GM23338 (cell line): ENCODE data around the gene MTHFD2. TPM values are rescaled to one million over a fixed set of nuclear protein-coding genes. Genes with fewer than 3 reads are reported as not detected.

Source experiments
- ATAC-seq: fragments of 200-7000 bp; cut with Tn5 transposase; 3 replicates; pipeline ENCODE4 v1.9.1; 2020
- DNase-seq: peaks from one replicate; pipeline ENCODE4 v3.0.0-alpha.2; 2015; ENCODE audit warnings: low spot score
- H2AFZ ChIP-seq: fragments of 200-600 bp; sonication (generic); 2 replicates; pipeline ENCODE4 v1.8.0; 2016; ENCODE audit warnings: antibody characterized with exemption, mild to moderate bottlenecking, moderate library complexity
- H3F3A ChIP-seq: fragments of 200-600 bp; sonication (generic); replicated peaks from 2 replicates; pipeline ENCODE4 v1.8.0; 2017; ENCODE audit warnings: antibody characterized with exemption, mixed run types, low read depth
- H3K27ac ChIP-seq: fragments of 200-600 bp; sonication (generic); 2 replicates; pipeline ENCODE4 v1.6.1; 2016; ENCODE audit warnings: low read depth
- H3K27me3 ChIP-seq: fragments of 200-600 bp; sonication (generic); 2 replicates; pipeline ENCODE4 v1.8.0; 2016; ENCODE audit warnings: mild to moderate bottlenecking, mixed run types, moderate library complexity; ENCODE audit not compliant: insufficient read depth
- H3K36me3 ChIP-seq: fragments of 200-600 bp; sonication (generic); 2 replicates; pipeline ENCODE4 v1.8.0; 2016; ENCODE audit warnings: mild to moderate bottlenecking; ENCODE audit not compliant: insufficient read depth
- H3K4me1 ChIP-seq: fragments of 200-600 bp; sonication (generic); 2 replicates; pipeline ENCODE4 v1.8.0; 2016; ENCODE audit warnings: mild to moderate bottlenecking, moderate library complexity; ENCODE audit not compliant: insufficient read depth
- H3K4me2 ChIP-seq: fragments of 200-600 bp; sonication (generic); 2 replicates; pipeline ENCODE4 v1.7.1; 2017; ENCODE audit warnings: mixed run types
- H3K4me3 ChIP-seq: fragments of 200-600 bp; sonication (generic); 2 replicates; pipeline ENCODE4 v1.6.1; 2016; ENCODE audit warnings: mixed run types
- H3K79me2 ChIP-seq: fragments of 200-600 bp; sonication (generic); replicated peaks from 2 replicates; pipeline ENCODE4 v1.8.0; 2017; ENCODE audit warnings: mild to moderate bottlenecking; ENCODE audit not compliant: insufficient read depth
- H3K9me2 ChIP-seq: fragments of 200-600 bp; sonication (generic); 2 replicates; pipeline ENCODE4 v1.8.0; 2017; ENCODE audit not compliant: insufficient read depth
- H4K20me1 ChIP-seq: fragments of 200-600 bp; sonication (generic); replicated peaks from 2 replicates; pipeline ENCODE4 v1.8.0; 2017; ENCODE audit warnings: mild to moderate bottlenecking; ENCODE audit not compliant: insufficient read depth
- H3K27ac Mint-ChIP-seq: 2 replicates; pipeline ENCODE4 v1.8.0; 2020; ENCODE audit warnings: inconsistent platforms, mild to moderate bottlenecking, moderate library complexity, mixed read lengths
- H3K27me3 Mint-ChIP-seq: 3 replicates; pipeline ENCODE4 v1.8.0; 2022; ENCODE audit warnings: low read depth, mild to moderate bottlenecking, moderate library complexity, mixed read lengths, inconsistent platforms; ENCODE audit not compliant: insufficient read depth, poor library complexity
- H3K36me3 Mint-ChIP-seq: 3 replicates; pipeline ENCODE4 v1.8.0; 2021; ENCODE audit warnings: low read depth, mild to moderate bottlenecking, inconsistent platforms, moderate library complexity, mixed read lengths
- H3K4me1 Mint-ChIP-seq: 3 replicates; pipeline ENCODE4 v1.8.0; 2020; ENCODE audit warnings: mild to moderate bottlenecking, inconsistent platforms, mixed read lengths
- H3K4me3 Mint-ChIP-seq: 3 replicates; pipeline ENCODE4 v1.8.0; 2021; ENCODE audit warnings: moderate library complexity, mild to moderate bottlenecking, inconsistent platforms, mixed read lengths
- H3K9me3 Mint-ChIP-seq: 3 replicates; pipeline ENCODE4 v1.8.0; 2020; ENCODE audit warnings: moderate library complexity, mild to moderate bottlenecking, inconsistent platforms, mixed read lengths
- CREB1 ChIP-seq: fragments of 250-450 bp; sonication (Bioruptor Pico); IDR thresholded peaks from 2 replicates; pipeline ENCODE4 v1.5.0; 2020; ENCODE audit warnings: low read depth, mild to moderate bottlenecking, moderate library complexity
- EZH2 ChIP-seq: fragments of 200-600 bp; sonication (generic); IDR thresholded peaks from one replicate; pipeline ENCODE4 v1.8.0; 2017; ENCODE audit warnings: antibody characterized with exemption, mild to moderate bottlenecking, low read depth; ENCODE audit not compliant: unreplicated experiment
- EZH2phosphoT487 ChIP-seq: fragments of 200-600 bp; sonication (generic); IDR thresholded peaks from one replicate; pipeline ENCODE4 v1.8.1; 2018; ENCODE audit warnings: antibody characterized with exemption; ENCODE audit not compliant: unreplicated experiment
- JUNB ChIP-seq: IDR thresholded peaks from one replicate; pipeline ENCODE4 v1.6.1; 2016; ENCODE audit warnings: antibody characterized with exemption; ENCODE audit not compliant: unreplicated experiment
- NANOG ChIP-seq: IDR thresholded peaks from 2 replicates; pipeline ENCODE4 v1.6.1; 2016; ENCODE audit warnings: antibody characterized with exemption, borderline replicate concordance
- POLR2AphosphoS5 ChIP-seq: IDR thresholded peaks from 2 replicates; pipeline ENCODE4 v1.6.1; 2016; ENCODE audit warnings: antibody characterized with exemption, low read depth
- STAT1 ChIP-seq: IDR thresholded peaks from one replicate; pipeline ENCODE4 v1.6.1; 2016; ENCODE audit warnings: antibody characterized with exemption; ENCODE audit not compliant: unreplicated experiment
- ZNF114 ChIP-seq: fragments of 250-450 bp; sonication (Bioruptor Pico); IDR thresholded peaks from 2 replicates; pipeline ENCODE4 v1.5.0; 2020; ENCODE audit warnings: mild to moderate bottlenecking, moderate library complexity
- ZNF331 ChIP-seq: fragments of 250-450 bp; sonication (Bioruptor Pico); IDR thresholded peaks from 2 replicates; pipeline ENCODE4 v1.5.0; 2020; ENCODE audit warnings: low read depth, mild to moderate bottlenecking, moderate library complexity
- polyA plus RNA-seq: library from polyadenylated mRNA; unstranded; fragments of >200 nt; fragmentation: Nextera tagmentation; extraction: Ambion mirVana; gene quantifications from 2 replicates; pipeline ENCODE4 v1.2.1, GENCODE V29; 2016
- total RNA-seq: library from RNA; depleted of rRNA; stranded (reverse); fragments of >200 nt; shearing (Covaris generic); gene quantifications from 2 replicates; pipeline ENCODE4 v1.2.3, GENCODE V29; 2014
- TF ChIP-seq, protein P1 (sequence below): fragments of 250-450 bp; sonication (Bioruptor Pico); IDR thresholded peaks from 2 replicates; pipeline ENCODE4 v1.5.0; 2020; ENCODE audit warnings: mild to moderate bottlenecking, moderate library complexity
- TF ChIP-seq, protein P2 (sequence below), 2 experiments: fragments of 200-600 bp in 1 of 2; sonication (generic) in 1 of 2; conservative IDR thresholded peaks; 2 replicates each; pipeline versions ENCODE4 v1.5.1 to v1.6.1; 2016 to 2017; ENCODE audit warnings: antibody characterized with exemption in 2 of 2, low read depth in 2 of 2, mild to moderate bottlenecking in 2 of 2, moderate library complexity in 1 of 2

MTHFD2 gene
- total and polyA plus RNA-seq, 2 experiments from 2014 or later, result 279 to 281 TPM

DNA sequence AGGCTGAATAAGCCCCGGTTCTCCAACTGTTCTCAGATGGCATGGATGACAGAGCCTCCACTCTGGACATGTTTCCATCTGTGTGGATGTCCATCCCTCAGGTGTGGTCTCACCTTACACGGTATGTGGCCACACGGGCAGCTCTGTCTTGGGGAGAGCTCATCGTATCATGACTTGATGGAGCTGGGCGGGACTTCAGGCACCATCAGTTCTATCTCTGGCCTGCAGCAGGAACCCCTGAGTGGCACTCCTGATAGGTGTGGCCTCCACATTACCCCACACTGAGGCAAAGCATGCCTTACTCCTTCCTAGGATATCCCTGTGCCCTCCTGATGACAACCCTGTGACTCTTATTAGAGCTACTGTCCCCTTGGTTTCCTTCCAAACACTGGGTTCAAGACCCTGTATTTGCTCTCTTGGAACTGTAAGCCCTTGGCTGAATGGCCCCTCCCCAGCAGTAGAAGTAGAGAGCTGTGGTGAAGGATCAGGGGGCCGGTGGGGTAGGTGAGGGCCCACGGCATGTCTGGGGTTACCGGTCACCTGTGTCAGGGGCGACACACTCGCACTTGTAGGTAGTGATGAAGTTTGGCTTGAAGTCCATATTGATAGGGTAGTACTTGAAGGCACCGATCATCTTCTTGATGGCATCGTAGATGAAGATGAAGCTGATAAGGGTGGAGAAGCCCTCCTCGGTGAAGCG is 48.2 kb downstream of the MTHFD2 start:
- Histone ChIP-seq H4K20me1 (no peaks in the 10 kb centered on the region), H3F3A (no peaks in the 10 kb centered on the region), H3K27ac (no peak overlapping the region), H3K36me3 (no peaks in the 10 kb centered on the region), H3K4me2 (no peak overlapping the region), H3K79me2 (no peaks in the 10 kb centered on the region), H3K27me3 (no peaks in the 10 kb centered on the region), H3K9me2 (no peaks in the 10 kb centered on the region; the same call in none of the 2 replicates), H3K4me3 (no peak overlapping the region), H3K4me1 (no peaks in the 10 kb centered on the region), H2AFZ (no peak overlapping the region)
- Mint-ChIP-seq H3K4me3 (no peak overlapping the region), H3K27ac (no peak overlapping the region), H3K36me3 (no peaks in the 10 kb centered on the region), H3K9me3 (no peaks in the 10 kb centered on the region), H3K4me1 (no peaks in the 10 kb centered on the region), H3K27me3 (peaks cover 14% of the 10 kb centered on the region)
- TF ChIP-seq NANOG, result no peak
- TF ChIP-seq JUNB, result no peak
- TF ChIP-seq POLR2AphosphoS5, result no peak
- no peak for ATAC-seq
- no peak for DNase-seq

DNA sequence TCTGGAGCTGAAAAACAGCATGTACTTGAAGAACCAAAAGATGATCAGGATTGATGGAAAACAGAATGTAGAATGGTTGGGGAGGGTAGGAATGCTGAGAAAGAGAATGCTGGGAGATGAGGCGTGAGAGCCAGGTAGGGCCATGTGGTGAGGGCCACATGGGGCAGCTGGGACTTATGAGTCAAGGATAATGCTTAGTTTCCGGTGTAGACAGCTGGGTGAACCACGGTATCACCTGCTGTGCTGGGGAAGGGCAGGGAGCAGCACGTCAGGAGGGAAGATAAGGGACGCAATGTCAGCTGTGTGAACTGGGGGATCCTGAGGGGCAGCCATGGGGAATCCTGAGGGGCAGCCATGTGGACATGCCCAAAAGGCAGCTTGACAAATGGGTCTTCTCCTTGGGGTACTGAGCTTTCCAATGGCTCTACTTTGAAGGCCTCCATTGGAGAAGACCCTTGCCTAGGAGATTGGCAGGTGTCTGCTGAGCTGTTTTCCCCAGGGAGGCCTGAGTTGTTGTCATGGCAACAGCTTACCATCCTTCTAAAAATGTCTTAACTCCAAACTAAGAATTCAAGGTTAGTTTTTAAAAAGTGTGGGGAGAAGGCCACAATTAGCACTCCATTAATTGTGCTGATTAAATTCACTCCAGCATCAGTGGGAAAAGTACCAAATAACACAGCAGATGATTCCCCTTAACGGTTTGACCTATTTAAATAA is 51.1 kb downstream of the MTHFD2 start:
- Mint-ChIP-seq H3K27ac (no peak overlapping the region), H3K9me3 (no peaks in the 10 kb centered on the region), H3K4me3 (no peak overlapping the region), H3K27me3 (peaks cover 17% of the 10 kb centered on the region), H3K36me3 (no peaks in the 10 kb centered on the region), H3K4me1 (no peaks in the 10 kb centered on the region)
- Histone ChIP-seq H3K27ac (no peak overlapping the region), H3F3A (no peaks in the 10 kb centered on the region), H3K79me2 (no peaks in the 10 kb centered on the region), H3K4me1 (no peaks in the 10 kb centered on the region), H3K4me3 (no peak overlapping the region), H2AFZ (no peak overlapping the region), H3K9me2 (no peaks in the 10 kb centered on the region; the same call in 1 of the 2 replicates), H3K27me3 (no peaks in the 10 kb centered on the region), H4K20me1 (no peaks in the 10 kb centered on the region), H3K4me2 (no peak overlapping the region), H3K36me3 (no peaks in the 10 kb centered on the region)
- DNase-seq (no peak), ATAC-seq (no peak)
- TF ChIP-seq, protein P1, sequence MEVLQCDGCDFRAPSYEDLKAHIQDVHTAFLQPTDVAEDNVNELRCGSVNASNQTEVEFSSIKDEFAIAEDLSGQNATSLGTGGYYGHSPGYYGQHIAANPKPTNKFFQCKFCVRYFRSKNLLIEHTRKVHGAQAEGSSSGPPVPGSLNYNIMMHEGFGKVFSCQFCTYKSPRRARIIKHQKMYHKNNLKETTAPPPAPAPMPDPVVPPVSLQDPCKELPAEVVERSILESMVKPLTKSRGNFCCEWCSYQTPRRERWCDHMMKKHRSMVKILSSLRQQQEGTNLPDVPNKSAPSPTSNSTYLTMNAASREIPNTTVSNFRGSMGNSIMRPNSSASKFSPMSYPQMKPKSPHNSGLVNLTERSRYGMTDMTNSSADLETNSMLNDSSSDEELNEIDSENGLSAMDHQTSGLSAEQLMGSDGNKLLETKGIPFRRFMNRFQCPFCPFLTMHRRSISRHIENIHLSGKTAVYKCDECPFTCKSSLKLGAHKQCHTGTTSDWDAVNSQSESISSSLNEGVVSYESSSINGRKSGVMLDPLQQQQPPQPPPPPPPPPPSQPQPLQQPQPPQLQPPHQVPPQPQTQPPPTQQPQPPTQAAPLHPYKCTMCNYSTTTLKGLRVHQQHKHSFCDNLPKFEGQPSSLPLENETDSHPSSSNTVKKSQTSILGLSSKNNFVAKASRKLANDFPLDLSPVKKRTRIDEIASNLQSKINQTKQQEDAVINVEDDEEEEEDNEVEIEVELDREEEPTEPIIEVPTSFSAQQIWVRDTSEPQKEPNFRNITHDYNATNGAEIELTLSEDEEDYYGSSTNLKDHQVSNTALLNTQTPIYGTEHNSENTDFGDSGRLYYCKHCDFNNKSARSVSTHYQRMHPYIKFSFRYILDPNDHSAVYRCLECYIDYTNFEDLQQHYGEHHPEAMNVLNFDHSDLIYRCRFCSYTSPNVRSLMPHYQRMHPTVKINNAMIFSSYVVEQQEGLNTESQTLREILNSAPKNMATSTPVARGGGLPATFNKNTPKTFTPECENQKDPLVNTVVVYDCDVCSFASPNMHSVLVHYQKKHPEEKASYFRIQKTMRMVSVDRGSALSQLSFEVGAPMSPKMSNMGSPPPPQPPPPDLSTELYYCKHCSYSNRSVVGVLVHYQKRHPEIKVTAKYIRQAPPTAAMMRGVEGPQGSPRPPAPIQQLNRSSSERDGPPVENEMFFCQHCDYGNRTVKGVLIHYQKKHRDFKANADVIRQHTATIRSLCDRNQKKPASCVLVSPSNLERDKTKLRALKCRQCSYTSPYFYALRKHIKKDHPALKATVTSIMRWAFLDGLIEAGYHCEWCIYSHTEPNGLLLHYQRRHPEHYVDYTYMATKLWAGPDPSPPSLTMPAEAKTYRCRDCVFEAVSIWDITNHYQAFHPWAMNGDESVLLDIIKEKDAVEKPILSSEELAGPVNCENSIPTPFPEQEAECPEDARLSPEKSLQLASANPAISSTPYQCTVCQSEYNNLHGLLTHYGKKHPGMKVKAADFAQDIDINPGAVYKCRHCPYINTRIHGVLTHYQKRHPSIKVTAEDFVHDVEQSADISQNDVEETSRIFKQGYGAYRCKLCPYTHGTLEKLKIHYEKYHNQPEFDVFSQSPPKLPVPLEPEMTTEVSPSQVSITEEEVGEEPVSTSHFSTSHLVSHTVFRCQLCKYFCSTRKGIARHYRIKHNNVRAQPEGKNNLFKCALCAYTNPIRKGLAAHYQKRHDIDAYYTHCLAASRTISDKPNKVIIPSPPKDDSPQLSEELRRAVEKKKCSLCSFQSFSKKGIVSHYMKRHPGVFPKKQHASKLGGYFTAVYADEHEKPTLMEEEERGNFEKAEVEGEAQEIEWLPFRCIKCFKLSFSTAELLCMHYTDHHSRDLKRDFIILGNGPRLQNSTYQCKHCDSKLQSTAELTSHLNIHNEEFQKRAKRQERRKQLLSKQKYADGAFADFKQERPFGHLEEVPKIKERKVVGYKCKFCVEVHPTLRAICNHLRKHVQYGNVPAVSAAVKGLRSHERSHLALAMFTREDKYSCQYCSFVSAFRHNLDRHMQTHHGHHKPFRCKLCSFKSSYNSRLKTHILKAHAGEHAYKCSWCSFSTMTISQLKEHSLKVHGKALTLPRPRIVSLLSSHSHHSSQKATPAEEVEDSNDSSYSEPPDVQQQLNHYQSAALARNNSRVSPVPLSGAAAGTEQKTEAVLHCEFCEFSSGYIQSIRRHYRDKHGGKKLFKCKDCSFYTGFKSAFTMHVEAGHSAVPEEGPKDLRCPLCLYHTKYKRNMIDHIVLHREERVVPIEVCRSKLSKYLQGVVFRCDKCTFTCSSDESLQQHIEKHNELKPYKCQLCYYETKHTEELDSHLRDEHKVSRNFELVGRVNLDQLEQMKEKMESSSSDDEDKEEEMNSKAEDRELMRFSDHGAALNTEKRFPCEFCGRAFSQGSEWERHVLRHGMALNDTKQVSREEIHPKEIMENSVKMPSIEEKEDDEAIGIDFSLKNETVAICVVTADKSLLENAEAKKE (CRISPR knock-in tag), result no peak
- TF ChIP-seq STAT1 (no peak), NANOG (no peak), CREB1 (CRISPR knock-in tag) (no peak), ZNF114 (no peak), POLR2AphosphoS5 (no peak), EZH2phosphoT487 (no peak), EZH2 (no peak), ZNF331 (CRISPR knock-in tag) (no peak), JUNB (no peak)
- TF ChIP-seq, protein P2, sequence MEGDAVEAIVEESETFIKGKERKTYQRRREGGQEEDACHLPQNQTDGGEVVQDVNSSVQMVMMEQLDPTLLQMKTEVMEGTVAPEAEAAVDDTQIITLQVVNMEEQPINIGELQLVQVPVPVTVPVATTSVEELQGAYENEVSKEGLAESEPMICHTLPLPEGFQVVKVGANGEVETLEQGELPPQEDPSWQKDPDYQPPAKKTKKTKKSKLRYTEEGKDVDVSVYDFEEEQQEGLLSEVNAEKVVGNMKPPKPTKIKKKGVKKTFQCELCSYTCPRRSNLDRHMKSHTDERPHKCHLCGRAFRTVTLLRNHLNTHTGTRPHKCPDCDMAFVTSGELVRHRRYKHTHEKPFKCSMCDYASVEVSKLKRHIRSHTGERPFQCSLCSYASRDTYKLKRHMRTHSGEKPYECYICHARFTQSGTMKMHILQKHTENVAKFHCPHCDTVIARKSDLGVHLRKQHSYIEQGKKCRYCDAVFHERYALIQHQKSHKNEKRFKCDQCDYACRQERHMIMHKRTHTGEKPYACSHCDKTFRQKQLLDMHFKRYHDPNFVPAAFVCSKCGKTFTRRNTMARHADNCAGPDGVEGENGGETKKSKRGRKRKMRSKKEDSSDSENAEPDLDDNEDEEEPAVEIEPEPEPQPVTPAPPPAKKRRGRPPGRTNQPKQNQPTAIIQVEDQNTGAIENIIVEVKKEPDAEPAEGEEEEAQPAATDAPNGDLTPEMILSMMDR (conservative IDR thresholded peaks at IDR 0.05; ENCODE audit: low read depth in 2 of 2), result no peak
